Nephron (organoid): Measurements from ENCODE around the gene LECT2.

ENCODE experiments used
- H3K27ac Mint-ChIP-seq, 3 experiments: 2 replicates each; pipeline ENCODE4 v1.8.0; 2020; ENCODE audit warnings: mixed read lengths in 3 of 3, mild to moderate bottlenecking in 2 of 3, moderate library complexity in 1 of 3
- H3K27me3 Mint-ChIP-seq: 2 replicates; pipeline ENCODE4 v1.8.0; 2021; ENCODE audit warnings: low read depth, mild to moderate bottlenecking, moderate library complexity, mixed read lengths
- H3K36me3 Mint-ChIP-seq: 2 replicates; pipeline ENCODE4 v1.8.0; 2020; ENCODE audit warnings: low read depth, mixed read lengths
- H3K4me1 Mint-ChIP-seq: 2 replicates; pipeline ENCODE4 v1.8.0; 2020; ENCODE audit warnings: mixed read lengths
- H3K4me3 Mint-ChIP-seq, 3 experiments: 2 replicates each; pipeline ENCODE4 v1.8.0; 2020; ENCODE audit warnings: mild to moderate bottlenecking in 3 of 3, mixed read lengths in 3 of 3, moderate library complexity in 2 of 3
- H3K9me3 Mint-ChIP-seq: 2 replicates; pipeline ENCODE4 v1.8.0; 2020; ENCODE audit warnings: mixed read lengths
- TF ChIP-seq, protein P1 (sequence below), 3 experiments: fragments of 200-600 bp; sonication (generic); IDR thresholded peaks; one replicate each; pipeline ENCODE4 v1.5.0; 2021; ENCODE audit warnings: antibody characterized with exemption in 3 of 3; ENCODE audit not compliant: unreplicated experiment in 3 of 3

LECT2 gene

DNA sequence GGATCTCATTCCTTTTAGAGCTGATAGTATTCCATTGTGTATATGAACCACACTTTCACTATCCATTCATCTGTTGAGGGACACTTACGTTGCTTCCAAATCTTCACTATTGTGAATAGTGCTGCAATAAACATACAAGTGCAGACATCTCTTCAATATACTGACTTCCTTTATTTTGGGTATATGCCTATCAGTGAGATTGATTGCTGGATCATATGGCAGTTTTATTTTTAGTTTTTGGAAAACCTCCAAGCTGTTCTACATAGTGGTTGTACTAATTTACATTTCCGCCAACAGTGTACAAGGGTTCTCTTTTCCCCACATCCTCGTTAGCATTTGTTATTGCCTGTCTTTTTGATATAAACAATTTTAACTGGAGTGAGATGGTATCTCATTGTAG is 33.8 kb upstream of the LECT2 start:
- peaks cover 55% of the 10 kb centered on the region for H3K4me1 Mint-ChIP-seq
- no peak overlapping the region for H3K4me3 Mint-ChIP-seq
- H3K27ac Mint-ChIP-seq: peak overlapping the region; percentile 35 to 76 (median 61)
- H3K9me3 Mint-ChIP-seq: peaks cover 5% of the 10 kb centered on the region
- H3K36me3 Mint-ChIP-seq: no peaks in the 10 kb centered on the region
- TF ChIP-seq, protein P1, sequence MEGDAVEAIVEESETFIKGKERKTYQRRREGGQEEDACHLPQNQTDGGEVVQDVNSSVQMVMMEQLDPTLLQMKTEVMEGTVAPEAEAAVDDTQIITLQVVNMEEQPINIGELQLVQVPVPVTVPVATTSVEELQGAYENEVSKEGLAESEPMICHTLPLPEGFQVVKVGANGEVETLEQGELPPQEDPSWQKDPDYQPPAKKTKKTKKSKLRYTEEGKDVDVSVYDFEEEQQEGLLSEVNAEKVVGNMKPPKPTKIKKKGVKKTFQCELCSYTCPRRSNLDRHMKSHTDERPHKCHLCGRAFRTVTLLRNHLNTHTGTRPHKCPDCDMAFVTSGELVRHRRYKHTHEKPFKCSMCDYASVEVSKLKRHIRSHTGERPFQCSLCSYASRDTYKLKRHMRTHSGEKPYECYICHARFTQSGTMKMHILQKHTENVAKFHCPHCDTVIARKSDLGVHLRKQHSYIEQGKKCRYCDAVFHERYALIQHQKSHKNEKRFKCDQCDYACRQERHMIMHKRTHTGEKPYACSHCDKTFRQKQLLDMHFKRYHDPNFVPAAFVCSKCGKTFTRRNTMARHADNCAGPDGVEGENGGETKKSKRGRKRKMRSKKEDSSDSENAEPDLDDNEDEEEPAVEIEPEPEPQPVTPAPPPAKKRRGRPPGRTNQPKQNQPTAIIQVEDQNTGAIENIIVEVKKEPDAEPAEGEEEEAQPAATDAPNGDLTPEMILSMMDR (IDR thresholded peaks at IDR 0.05; ENCODE audit: unreplicated experiment in 3 of 3): no peak
- H3K27me3 Mint-ChIP-seq: peaks cover 3% of the 10 kb centered on the region

DNA sequence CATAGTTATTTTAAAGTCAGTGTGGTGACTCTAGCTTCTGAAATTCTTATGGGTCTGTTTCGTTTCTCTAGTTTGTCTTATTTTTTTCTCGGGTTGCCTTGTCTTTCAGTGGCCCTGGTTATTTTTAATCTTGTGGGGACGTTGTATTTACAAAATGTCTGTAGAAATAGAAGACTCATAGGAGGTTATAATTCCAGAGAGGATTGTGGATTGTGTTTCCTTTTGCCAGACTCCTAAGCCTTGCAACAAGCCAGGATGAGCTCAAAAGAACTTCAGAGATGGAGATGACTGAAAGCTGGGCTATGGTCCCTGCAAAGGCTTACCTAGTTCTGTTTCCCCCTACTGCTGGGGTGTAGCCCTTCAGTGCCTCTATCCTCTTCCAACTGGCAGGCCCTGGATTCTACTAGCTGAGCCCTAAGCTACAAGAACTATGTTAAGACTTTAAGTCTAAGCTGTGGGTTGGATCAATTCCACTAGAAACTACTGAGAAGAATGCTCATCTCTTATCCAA is 32.2 kb upstream of the LECT2 start:
- H3K27me3 Mint-ChIP-seq: no peaks in the 10 kb centered on the region
- TF ChIP-seq, protein P1 (IDR thresholded peaks at IDR 0.05; ENCODE audit: unreplicated experiment in 3 of 3): no peak
- peaks cover 8% of the 10 kb centered on the region for H3K9me3 Mint-ChIP-seq

DNA sequence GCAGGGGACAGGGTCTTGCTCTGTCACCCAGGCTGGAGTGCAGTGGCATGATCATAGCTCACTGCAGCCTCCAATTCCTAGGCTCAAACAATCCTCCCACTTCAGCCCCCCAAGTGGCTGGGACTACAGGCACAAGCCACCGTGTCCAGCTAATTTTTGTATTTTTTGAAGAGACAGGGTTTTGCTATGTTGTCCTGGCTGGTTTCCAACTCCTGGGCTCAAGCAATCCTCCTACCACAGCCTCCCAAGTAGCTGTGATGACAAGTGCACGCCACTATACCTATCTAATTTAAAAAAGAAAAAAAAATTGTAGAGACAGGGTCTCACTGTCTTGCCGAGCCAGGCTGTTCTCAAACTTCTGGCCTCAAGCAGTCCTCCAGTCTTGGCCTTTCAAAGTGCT is 31.6 kb upstream of the LECT2 start:
- peaks cover 10% of the 10 kb centered on the region for H3K9me3 Mint-ChIP-seq
- peaks cover 39% of the 10 kb centered on the region for H3K4me1 Mint-ChIP-seq
- TF ChIP-seq, protein P1 (IDR thresholded peaks at IDR 0.05; ENCODE audit: unreplicated experiment in 3 of 3): no peak
- H3K4me3 Mint-ChIP-seq: no peak overlapping the region
- peak overlapping the region in 2 of 3 experiments; percentile 28 to 33 for H3K27ac Mint-ChIP-seq
- no peaks in the 10 kb centered on the region for H3K27me3 Mint-ChIP-seq
- H3K36me3 Mint-ChIP-seq: no peaks in the 10 kb centered on the region

More for the DNA sequence above, 32.2 kb upstream of the LECT2 start:
- Mint-ChIP-seq H3K36me3 (no peaks in the 10 kb centered on the region), H3K4me3 (no peak overlapping the region), H3K27ac (peak overlapping the region in 2 of 3 experiments; percentile 28 to 33), H3K4me1 (peaks cover 45% of the 10 kb centered on the region)

DNA sequence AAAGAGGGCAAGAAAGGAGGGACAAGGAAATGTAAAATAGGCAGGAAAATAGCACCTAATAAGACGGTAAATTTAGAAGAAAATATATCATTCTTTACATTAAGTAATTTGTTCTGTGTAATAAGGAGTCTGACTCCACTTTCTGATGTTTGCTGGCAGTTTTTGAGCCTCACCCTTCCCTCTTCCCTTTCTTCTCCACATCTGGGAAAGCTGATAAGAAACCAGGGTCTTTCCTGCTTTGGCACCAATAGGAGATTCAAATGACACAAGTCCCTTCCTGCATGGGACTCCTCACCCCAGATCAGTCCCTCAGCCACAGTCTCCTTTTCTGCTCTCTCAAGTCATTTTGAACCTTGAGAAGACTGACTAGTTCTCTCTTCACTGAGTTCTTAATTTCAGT is 31.2 kb upstream of the LECT2 start:
- Mint-ChIP-seq H3K4me3 (no peak overlapping the region), H3K9me3 (peaks cover 10% of the 10 kb centered on the region), H3K36me3 (no peaks in the 10 kb centered on the region), H3K4me1 (peaks cover 35% of the 10 kb centered on the region), H3K27me3 (no peaks in the 10 kb centered on the region), H3K27ac (no peak overlapping the region)
- TF ChIP-seq, protein P1 (IDR thresholded peaks at IDR 0.05; ENCODE audit: unreplicated experiment in 3 of 3): no peak

DNA sequence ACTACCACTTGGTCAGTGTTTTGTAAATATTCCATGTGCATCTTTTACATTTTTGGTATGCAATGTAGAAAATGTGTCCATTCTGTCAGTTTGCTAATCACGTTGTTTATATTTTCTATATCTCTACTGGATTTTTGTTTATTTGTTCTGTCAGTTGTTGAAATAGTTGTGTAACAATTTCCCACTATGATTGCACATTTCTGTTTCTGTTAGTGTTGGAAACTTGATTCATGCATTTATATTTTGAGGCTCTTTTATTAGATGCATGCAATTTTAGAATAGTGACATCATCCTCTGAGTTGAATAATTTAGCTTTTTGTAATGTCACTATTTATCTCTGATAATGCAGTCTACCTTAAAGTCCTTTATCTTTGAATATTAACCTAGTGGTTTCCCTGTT is 25.8 kb upstream of the LECT2 start:
- Mint-ChIP-seq H3K4me1 (peaks cover 24% of the 10 kb centered on the region), H3K4me3 (no peak overlapping the region), H3K27me3 (peaks cover 4% of the 10 kb centered on the region), H3K9me3 (peaks cover 5% of the 10 kb centered on the region), H3K27ac (peak overlapping the region in 2 of 3 experiments; percentile 83 to 85), H3K36me3 (no peaks in the 10 kb centered on the region)
- TF ChIP-seq, protein P1 (IDR thresholded peaks at IDR 0.05; ENCODE audit: unreplicated experiment in 3 of 3): no peak

DNA sequence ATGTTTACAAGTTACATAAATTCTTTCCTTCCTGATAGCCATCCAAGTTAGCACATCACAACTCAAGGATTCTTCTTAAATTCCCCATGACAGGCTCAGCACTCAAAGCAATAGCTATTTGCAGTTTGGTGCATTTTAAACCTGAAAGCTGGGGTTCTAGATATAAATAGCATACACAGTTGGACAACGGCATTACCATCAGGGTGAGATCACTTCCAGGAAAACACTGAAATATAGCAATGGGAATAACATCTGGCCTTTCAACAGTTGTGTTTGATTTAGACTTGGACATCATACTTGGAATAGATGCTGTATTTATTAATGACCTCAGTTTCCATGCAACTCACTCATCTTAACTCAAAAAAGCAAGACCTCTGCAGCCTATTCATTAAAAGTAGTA is 24.7 kb upstream of the LECT2 start:
- H3K27me3 Mint-ChIP-seq: peaks cover 4% of the 10 kb centered on the region
- peaks cover 34% of the 10 kb centered on the region for H3K4me1 Mint-ChIP-seq
- H3K4me3 Mint-ChIP-seq: peak overlapping the region in 1 of 3 experiments; percentile 58
- H3K36me3 Mint-ChIP-seq: no peaks in the 10 kb centered on the region
- peak overlapping the region; percentile 83 to 96 (median 85) for H3K27ac Mint-ChIP-seq
- TF ChIP-seq, protein P1 (IDR thresholded peaks at IDR 0.05; ENCODE audit: unreplicated experiment in 3 of 3): no peak
- peaks cover 5% of the 10 kb centered on the region for H3K9me3 Mint-ChIP-seq
